Breast epithelium (tissue), 4 donors: Measurements from ENCODE around the gene LCE6A. TPM values are rescaled to one million over a fixed set of nuclear protein-coding genes. Genes with fewer than 3 reads are reported as not detected.

Experiments
- DNase-seq, 2 donors: peaks; one replicate each; pipeline ENCODE4 v3.0.0-alpha.2; 2019; ENCODE audit warnings: low spot score in 2 of 2
- H3K27ac ChIP-seq, 2 donors: fragments of 200-600 bp; sonication (generic) in 1 of 2; one replicate each; pipeline ENCODE4 v1.5.1; 2016 to 2019; ENCODE audit warnings: mild to moderate bottlenecking in 1 of 2
- H3K27me3 ChIP-seq, 2 donors: fragments of 200-600 bp; sonication (generic) in 1 of 2; one replicate each; pipeline versions ENCODE4 v1.5.1 to v1.6.0; 2017 to 2019; ENCODE audit warnings: control low read depth in 1 of 2, mild to moderate bottlenecking in 1 of 2
- H3K36me3 ChIP-seq: fragments of 200-600 bp; one replicate; pipeline ENCODE4 v1.5.1; 2019
- H3K4me1 ChIP-seq, 2 donors: fragments of 200-600 bp; sonication (generic); one replicate each; pipeline ENCODE4 v1.5.1; 2016 to 2019; ENCODE audit warnings: control low read depth in 1 of 2
- H3K4me3 ChIP-seq, 3 donors: fragments of 200-600 bp; sonication (generic); 1 replicate in 2 of 3; 2 replicates in 1 of 3; pipeline ENCODE4 v1.5.1; 2016 to 2019; ENCODE audit warnings: mild to moderate bottlenecking in 3 of 3, moderate library complexity in 2 of 3
- H3K9me3 ChIP-seq, 2 donors: fragments of 200-600 bp; sonication (generic) in 1 of 2; one replicate each; pipeline ENCODE4 v1.5.1; 2016 to 2019; ENCODE audit warnings: control low read depth in 1 of 2
- CTCF ChIP-seq, 3 donors: fragments of 450-650 bp; IDR thresholded peaks; one replicate each; pipeline ENCODE4 v1.5.1; 2016 to 2017; ENCODE audit warnings: antibody characterized with exemption in 3 of 3, mild to moderate bottlenecking in 3 of 3, moderate library complexity in 3 of 3
- POLR2A ChIP-seq: fragments of 450-650 bp; IDR thresholded peaks from one replicate; pipeline ENCODE4 v1.6.1; 2016; ENCODE audit warnings: antibody characterized with exemption, mild to moderate bottlenecking, moderate library complexity
- POLR2AphosphoS5 ChIP-seq, 3 donors: sonication (generic); formaldehyde crosslinking; IDR thresholded peaks; one replicate each; pipeline ENCODE4 v1.6.1; 2017; ENCODE audit warnings: antibody characterized with exemption in 3 of 3
- intact Hi-C: fragments of 100-400 bp; cut with DNase I; formaldehyde crosslinking; loops from one replicate; pipeline ENCODE4 v1.15.1; 2023; ENCODE audit warnings: low total_unique reads
- total RNA-seq, 3 donors: library from RNA; depleted of rRNA; stranded (reverse); fragments of >200 nt; gene quantifications; one replicate each; pipeline ENCODE4 v1.1.0, GENCODE V29; 2016

Gene LCE6A, protein sequence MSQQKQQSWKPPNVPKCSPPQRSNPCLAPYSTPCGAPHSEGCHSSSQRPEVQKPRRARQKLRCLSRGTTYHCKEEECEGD
- total RNA-seq: not detected

- DNase-seq: no peak
- H3K9me3 ChIP-seq: no peaks in the 10 kb centered on the region
- H3K36me3 ChIP-seq: peaks cover 3% of the 10 kb centered on the region
- intact Hi-C loops: no loop called here
- no peaks in the 10 kb centered on the region for H3K27me3 ChIP-seq
- H3K4me1 ChIP-seq: no peaks in the 10 kb centered on the region
- no peak within 1 kb of the TSS for H3K27ac ChIP-seq
- TF ChIP-seq POLR2A (no peak), CTCF (IDR thresholded peaks at IDR 0.05) (no peak), POLR2AphosphoS5 (IDR thresholded peaks at IDR 0.05) (no peak)
- no peak within 1 kb of the TSS for H3K4me3 ChIP-seq
Observed at GRCh38 chr1:152842556-152842955, at the start of gene LCE6A. Gene LCE6A, plus strand, starts transcription at chr1:152842856. Its CDS starts 665 bp downstream, at chr1:152843521.

- no peaks in the 10 kb centered on the region for H3K36me3 ChIP-seq
- TF ChIP-seq POLR2AphosphoS5 (IDR thresholded peaks at IDR 0.05) (no peak), CTCF (IDR thresholded peaks at IDR 0.05) (no peak), POLR2A (no peak)
- intact Hi-C loops: no loop called here
- no peaks in the 10 kb centered on the region for H3K27me3 ChIP-seq
- no peak for DNase-seq
- no peak overlapping the region for H3K27ac ChIP-seq
- no peaks in the 10 kb centered on the region for H3K9me3 ChIP-seq
- H3K4me3 ChIP-seq: no peak overlapping the region
- H3K4me1 ChIP-seq: no peaks in the 10 kb centered on the region
Observed at GRCh38 chr1:152795686-152796085, 47.0 kb upstream of the LCE6A start.

DNA sequence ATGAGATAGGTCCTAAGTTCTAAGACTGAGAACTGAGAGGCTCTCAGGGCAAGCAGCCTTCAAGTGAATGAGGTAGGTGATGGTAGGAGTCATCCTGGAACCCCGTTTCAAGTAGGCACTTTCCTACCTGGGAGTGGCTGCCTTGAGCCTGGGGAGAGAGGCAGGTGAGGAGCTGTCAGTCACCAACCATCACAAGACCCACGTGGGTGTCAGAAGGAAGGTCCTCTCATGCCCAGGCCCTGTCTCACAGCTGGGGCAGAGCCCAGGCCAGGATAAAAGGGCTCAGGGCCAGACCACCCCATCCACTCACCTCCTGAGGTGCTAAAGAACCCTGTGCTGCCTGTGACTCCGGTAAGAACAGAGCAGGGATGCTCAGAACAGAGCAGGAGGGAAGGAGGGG lies 46.2 kb upstream of the LCE6A start, which contains the start of gene LCE1D:
Gene LCE1D, plus strand, starts transcription at position 301 of the 400 bp plus-strand sequence. CDS start 1,074 bp downstream, outside the sequence.
- Histone ChIP-seq H3K9me3 (no peaks in the 10 kb centered on the region), H3K4me3 (no peak within 1 kb of the TSS), H3K36me3 (no peaks in the 10 kb centered on the region), H3K4me1 (no peaks in the 10 kb centered on the region), H3K27me3 (no peaks in the 10 kb centered on the region), H3K27ac (no peak within 1 kb of the TSS)
- DNase-seq: no peak
- TF ChIP-seq CTCF (IDR thresholded peaks at IDR 0.05): no peak
- TF ChIP-seq POLR2A: no peak
- no peak for TF ChIP-seq POLR2AphosphoS5 (IDR thresholded peaks at IDR 0.05)
- intact Hi-C loops: no loop called here

DNA sequence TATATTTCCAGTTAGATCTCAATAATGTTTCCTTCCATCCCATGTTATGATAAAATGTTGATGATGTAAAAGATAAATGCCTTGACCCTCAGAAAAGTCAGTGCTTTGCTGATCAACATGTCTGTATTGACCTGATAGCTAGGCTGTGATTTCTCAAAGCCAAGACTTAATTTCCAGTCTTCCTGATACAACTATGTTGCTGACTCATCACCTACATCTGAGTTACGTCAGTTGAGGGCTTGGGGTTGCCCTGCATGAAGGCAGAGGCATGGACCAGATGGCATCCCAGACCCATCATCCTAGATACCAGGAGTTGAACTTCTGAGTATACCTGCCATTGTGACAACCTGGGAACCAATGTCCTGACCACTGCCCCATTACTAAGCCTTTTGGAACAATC lies 41.3 kb upstream of the LCE6A start:
- H3K27ac ChIP-seq: no peak overlapping the region
- no peaks in the 10 kb centered on the region for H3K27me3 ChIP-seq
- DNase-seq: no peak
- intact Hi-C loops: no loop called here
- TF ChIP-seq CTCF (IDR thresholded peaks at IDR 0.05) (no peak), POLR2A (no peak), POLR2AphosphoS5 (IDR thresholded peaks at IDR 0.05) (no peak)
- no peaks in the 10 kb centered on the region for H3K4me1 ChIP-seq
- H3K9me3 ChIP-seq: no peaks in the 10 kb centered on the region
- H3K36me3 ChIP-seq: no peaks in the 10 kb centered on the region
- no peak overlapping the region for H3K4me3 ChIP-seq

- TF ChIP-seq POLR2AphosphoS5 (IDR thresholded peaks at IDR 0.05) (no peak), CTCF (IDR thresholded peaks at IDR 0.05) (no peak), POLR2A (no peak)
- intact Hi-C loops: no loop called here
- H3K36me3 ChIP-seq: no peaks in the 10 kb centered on the region
- no peak for DNase-seq
- H3K27me3 ChIP-seq: no peaks in the 10 kb centered on the region
- H3K9me3 ChIP-seq: no peaks in the 10 kb centered on the region
- H3K4me3 ChIP-seq: no peak within 1 kb of the TSS
- no peaks in the 10 kb centered on the region for H3K4me1 ChIP-seq
- H3K27ac ChIP-seq: no peak within 1 kb of the TSS
Observed at GRCh38 chr1:152806576-152806975, 36.1 kb upstream of the LCE6A start, which contains the start of gene LCE1C. Gene LCE1C, minus strand, starts transcription at chr1:152806651. Its CDS starts 1,173 bp downstream, at chr1:152805478.
